Stomach smooth muscle (tissue), 2 donors: Measurements from ENCODE around the gene ZC3HAV1L.
"Not testable (repeated sequence)": the region's sequence is repeated elsewhere in the genome, so short reads cannot be mapped to it uniquely, and the experiment has no call there.

ENCODE experiments used
- H3K27ac ChIP-seq: one replicate; pipeline ENCODE4 v1.7.0; 2013; ENCODE audit warnings: mild to moderate bottlenecking, low read length, inconsistent platforms
- H3K27me3 ChIP-seq, 2 donors: one replicate each; pipeline ENCODE4 v1.7.0; 2013; ENCODE audit warnings: low read length in 2 of 2; ENCODE audit not compliant: insufficient read depth in 2 of 2, control insufficient read depth in 1 of 2
- H3K36me3 ChIP-seq, 2 donors: one replicate each; pipeline ENCODE4 v1.7.0; 2013; ENCODE audit warnings: low read length in 2 of 2; ENCODE audit not compliant: control insufficient read depth in 2 of 2, insufficient read depth in 2 of 2
- H3K4me1 ChIP-seq: one replicate; pipeline ENCODE4 v1.7.0; 2013; ENCODE audit warnings: low read length; ENCODE audit not compliant: control insufficient read depth, insufficient read depth
- H3K4me3 ChIP-seq, 2 donors: one replicate each; pipeline ENCODE4 v1.7.0; 2013; ENCODE audit warnings: low read length in 2 of 2
- H3K9ac ChIP-seq, 2 donors: one replicate each; pipeline ENCODE4 v1.7.0; 2013; ENCODE audit warnings: low read length in 2 of 2, mild to moderate bottlenecking in 1 of 2
- H3K9me3 ChIP-seq, 2 donors: one replicate each; pipeline ENCODE4 v1.7.0; 2013; ENCODE audit warnings: low read length in 2 of 2; ENCODE audit not compliant: control insufficient read depth in 2 of 2
- donor health status: healthy.
- donor health status: Pancreatic carcinoma.

The ZC3HAV1L gene, protein sequence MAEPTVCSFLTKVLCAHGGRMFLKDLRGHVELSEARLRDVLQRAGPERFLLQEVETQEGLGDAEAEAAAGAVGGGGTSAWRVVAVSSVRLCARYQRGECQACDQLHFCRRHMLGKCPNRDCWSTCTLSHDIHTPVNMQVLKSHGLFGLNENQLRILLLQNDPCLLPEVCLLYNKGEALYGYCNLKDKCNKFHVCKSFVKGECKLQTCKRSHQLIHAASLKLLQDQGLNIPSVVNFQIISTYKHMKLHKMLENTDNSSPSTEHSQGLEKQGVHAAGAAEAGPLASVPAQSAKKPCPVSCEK

DNA sequence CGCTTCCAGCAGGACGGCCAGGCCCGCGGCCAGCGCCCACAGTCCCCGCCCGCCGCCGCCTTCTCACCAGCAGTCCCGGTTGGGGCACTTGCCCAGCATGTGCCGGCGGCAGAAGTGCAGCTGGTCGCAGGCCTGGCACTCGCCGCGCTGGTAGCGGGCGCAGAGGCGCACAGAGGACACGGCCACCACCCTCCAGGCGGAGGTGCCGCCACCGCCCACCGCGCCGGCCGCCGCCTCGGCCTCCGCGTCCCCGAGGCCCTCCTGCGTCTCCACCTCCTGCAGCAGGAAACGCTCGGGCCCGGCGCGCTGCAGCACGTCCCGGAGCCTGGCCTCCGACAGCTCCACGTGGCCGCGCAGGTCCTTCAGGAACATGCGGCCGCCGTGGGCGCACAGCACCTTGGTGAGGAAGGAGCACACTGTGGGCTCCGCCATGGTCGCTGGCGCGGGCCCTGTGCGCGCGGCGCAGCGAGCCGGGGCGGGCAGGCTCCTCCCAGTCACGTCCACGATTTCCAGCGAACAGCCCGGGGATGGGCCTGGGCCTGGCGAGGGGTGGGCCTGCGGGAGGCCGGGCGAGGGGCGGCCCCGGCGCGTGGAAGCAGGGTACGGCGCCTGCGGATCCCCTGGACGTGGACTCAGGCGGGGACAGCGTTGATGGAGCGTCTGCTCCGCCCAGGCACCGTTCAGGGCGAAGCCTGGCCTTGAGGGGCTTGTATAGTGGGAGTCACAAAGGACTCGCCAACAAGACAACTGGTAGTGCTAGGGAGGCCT, at the start of gene ZC3HAV1L:
Gene ZC3HAV1L, minus strand, starts transcription at position 457 of the 768 bp plus-strand sequence. Its CDS starts 25 bp downstream, at position 432.
- Histone ChIP-seq H3K27me3 (no peaks in the 10 kb centered on the region), H3K4me3 (peak within 1 kb of the TSS; percentile 69 to 82), H3K9me3 (no peaks in the 10 kb centered on the region), H3K27ac (peak within 1 kb of the TSS; percentile 41), H3K9ac (peak within 1 kb of the TSS; percentile 62 to 67), H3K36me3 (peaks cover 2 to 8% of the 10 kb centered on the region in 2 donors), H3K4me1 (peaks cover 19% of the 10 kb centered on the region)

DNA sequence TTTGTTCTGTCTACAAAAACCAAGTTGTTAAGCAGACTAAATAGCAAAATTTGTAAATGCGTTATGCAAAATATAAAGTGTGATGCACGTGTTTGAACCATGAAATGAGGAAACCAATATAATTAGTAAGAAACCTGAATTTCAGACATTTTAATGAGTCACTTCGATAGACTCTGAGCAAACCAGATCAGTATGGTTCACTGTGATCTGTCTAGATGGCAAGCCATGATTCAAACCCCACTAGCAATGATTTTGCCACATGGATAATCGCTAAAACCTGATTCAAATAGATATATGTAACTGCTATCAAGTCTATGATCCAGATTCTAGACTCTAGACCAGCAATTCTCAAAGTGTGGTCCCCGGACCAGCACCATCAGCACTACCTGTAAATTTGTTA, 48.9 kb upstream of the ZC3HAV1L start:
- no peak overlapping the region for H3K27ac ChIP-seq
- no peaks in the 10 kb centered on the region for H3K9me3 ChIP-seq
- H3K36me3 ChIP-seq, result peaks cover 26 to 32% of the 10 kb centered on the region in 2 donors
- H3K27me3 ChIP-seq, result no peaks in the 10 kb centered on the region
- H3K4me1 ChIP-seq, result no peaks in the 10 kb centered on the region
- no peak overlapping the region for H3K9ac ChIP-seq
- H3K4me3 ChIP-seq, result no peak overlapping the region

DNA sequence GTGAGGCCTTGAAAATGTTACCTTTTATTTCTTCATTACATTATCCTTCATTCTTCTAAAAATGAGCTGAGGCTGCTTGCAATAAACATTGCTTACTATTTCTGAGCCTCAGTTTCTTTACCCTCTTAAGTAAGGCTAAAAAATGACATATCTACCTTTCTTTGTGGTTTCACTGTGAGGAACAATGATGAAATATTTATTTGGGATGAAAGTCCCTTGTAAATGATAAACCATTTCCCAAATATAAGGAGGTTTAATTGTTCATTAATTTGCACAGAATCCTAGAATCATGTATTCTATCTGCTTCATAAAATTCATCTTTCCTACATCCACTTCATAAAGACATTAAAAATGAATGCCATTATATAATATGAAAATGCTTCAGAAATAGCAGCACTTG, 45.7 kb upstream of the ZC3HAV1L start:
- Histone ChIP-seq H3K4me1 (no peaks in the 10 kb centered on the region), H3K9ac (no peak overlapping the region), H3K9me3 (no peaks in the 10 kb centered on the region), H3K27me3 (no peaks in the 10 kb centered on the region), H3K4me3 (no peak overlapping the region), H3K36me3 (peaks cover 33 to 37% of the 10 kb centered on the region in 2 donors), H3K27ac (no peak overlapping the region)

DNA sequence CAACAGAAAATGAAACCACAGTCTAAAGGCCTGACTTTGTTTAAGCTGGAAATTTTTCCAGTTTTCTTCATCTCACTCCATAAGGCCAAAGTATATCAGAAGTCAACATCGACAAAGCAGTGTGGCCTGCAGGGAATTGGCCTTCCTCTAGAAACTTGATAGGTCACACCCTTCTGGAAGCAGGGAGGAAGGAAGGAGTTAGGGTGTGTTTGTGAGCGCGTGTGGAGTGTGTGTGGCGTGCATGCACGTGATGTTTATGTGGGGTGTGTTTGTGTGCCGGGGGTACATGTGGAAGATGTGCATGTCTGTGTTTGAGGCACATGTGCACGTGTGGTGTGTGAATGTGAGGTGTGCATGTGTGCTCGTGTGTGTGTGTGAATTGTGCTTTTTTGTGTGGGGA, 45.1 kb upstream of the ZC3HAV1L start:
- no peaks in the 10 kb centered on the region for H3K4me1 ChIP-seq
- H3K9ac ChIP-seq, result no peak overlapping the region
- no peak overlapping the region for H3K4me3 ChIP-seq
- H3K36me3 ChIP-seq, result peaks cover 33 to 40% of the 10 kb centered on the region in 2 donors
- no peaks in the 10 kb centered on the region for H3K27me3 ChIP-seq
- H3K27ac ChIP-seq, result no peak overlapping the region
- H3K9me3 ChIP-seq, result no peaks in the 10 kb centered on the region

DNA sequence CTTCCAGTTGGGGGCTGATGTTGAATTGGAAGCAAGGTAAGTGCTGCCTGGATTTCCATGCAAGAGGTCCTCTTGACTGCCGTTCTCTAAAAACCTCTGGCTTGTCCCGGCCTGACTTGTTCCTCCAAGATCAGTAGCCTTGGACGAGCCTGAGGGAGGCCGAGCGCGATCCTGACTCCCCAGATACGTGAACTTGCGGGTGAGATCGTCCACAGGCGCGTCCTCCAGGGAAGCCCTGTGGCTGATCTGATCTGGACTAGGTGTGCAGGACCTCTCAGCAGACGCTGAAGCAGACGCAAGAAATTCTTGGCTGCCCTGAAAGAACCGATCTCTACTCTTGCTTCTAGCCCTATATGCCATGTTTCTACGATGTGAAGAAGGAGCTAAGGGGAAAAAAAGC, 44.0 kb upstream of the ZC3HAV1L start:
- Histone ChIP-seq H3K4me3 (no peak overlapping the region), H3K4me1 (peaks cover 3% of the 10 kb centered on the region), H3K36me3 (peaks cover 29 to 45% of the 10 kb centered on the region in 2 donors), H3K9me3 (no peaks in the 10 kb centered on the region), H3K27me3 (no peaks in the 10 kb centered on the region), H3K27ac (no peak overlapping the region), H3K9ac (no peak overlapping the region)

DNA sequence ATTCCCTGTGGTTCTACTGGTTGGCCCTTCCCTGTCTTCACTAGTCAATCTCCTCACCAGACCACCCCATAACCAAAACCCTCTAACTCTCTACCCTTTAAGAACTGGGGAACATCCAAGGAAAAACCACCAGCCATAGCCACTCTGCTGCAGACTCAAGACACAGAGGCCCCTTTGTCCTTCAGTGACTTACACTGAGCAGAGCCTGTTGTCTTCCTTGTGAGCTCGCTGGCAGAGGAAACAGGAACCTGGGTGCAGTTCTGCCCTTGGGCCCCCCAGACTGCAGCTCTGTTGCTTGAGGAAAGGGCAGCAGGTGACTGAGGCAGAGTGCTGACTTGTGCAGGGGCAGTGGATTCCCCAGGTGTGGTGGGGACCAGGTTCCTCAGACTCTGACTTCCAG, 43.1 kb upstream of the ZC3HAV1L start:
- Histone ChIP-seq H3K9me3 (no peaks in the 10 kb centered on the region), H3K27ac (no peak overlapping the region), H3K27me3 (no peaks in the 10 kb centered on the region), H3K36me3 (peaks cover 23 to 43% of the 10 kb centered on the region in 2 donors), H3K9ac (no peak overlapping the region), H3K4me3 (no peak overlapping the region), H3K4me1 (peaks cover 4% of the 10 kb centered on the region)

DNA sequence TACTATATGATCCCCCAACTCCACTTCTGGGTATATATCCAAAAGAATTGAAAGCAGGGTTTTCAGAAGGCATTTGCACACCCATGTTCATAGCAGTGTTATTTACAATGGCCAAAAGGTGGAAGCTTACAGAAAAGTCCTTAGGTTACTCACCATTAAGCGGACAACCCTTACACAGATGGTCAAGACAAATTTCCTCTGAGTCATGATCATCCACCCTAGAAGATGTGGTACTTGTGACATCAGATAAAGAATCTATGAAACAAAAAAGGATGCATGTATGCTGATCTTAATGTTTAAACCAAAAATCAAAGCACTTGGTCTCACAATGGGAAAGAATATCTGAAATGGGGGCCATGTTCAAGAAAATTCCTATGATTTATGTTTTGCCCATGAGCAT, 42.6 kb upstream of the ZC3HAV1L start:
- no peaks in the 10 kb centered on the region for H3K27me3 ChIP-seq
- no peaks in the 10 kb centered on the region for H3K9me3 ChIP-seq
- no peak overlapping the region for H3K27ac ChIP-seq
- no peak overlapping the region for H3K9ac ChIP-seq
- H3K36me3 ChIP-seq, result peaks cover 24 to 41% of the 10 kb centered on the region in 2 donors
- H3K4me1 ChIP-seq, result peaks cover 4% of the 10 kb centered on the region
- no peak overlapping the region for H3K4me3 ChIP-seq

DNA sequence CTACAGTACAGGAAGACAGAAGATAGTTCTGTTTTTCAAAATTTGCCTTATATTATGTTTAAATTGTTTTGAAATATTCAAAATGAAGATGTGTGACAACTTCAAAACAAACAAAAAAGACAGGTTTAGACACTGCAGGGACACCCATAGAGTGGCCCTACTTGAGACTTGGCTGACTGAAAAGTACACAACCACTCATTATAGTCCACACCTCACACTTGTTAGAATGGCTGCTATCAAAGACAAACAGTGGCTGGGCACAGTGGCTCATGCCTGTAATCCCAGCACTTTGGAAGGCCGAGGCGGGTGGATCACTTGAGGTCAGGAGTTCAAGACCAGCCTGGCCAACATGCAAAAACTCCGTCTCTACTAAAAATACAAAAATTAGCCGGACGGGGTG, 41.9 kb upstream of the ZC3HAV1L start:
- H3K27ac ChIP-seq, H3K9me3 ChIP-seq, H3K4me1 ChIP-seq, H3K9ac ChIP-seq, H3K4me3 ChIP-seq, H3K27me3 ChIP-seq: not testable (repeated sequence)
- peaks cover 26 to 39% of the 10 kb centered on the region in 2 donors for H3K36me3 ChIP-seq

DNA sequence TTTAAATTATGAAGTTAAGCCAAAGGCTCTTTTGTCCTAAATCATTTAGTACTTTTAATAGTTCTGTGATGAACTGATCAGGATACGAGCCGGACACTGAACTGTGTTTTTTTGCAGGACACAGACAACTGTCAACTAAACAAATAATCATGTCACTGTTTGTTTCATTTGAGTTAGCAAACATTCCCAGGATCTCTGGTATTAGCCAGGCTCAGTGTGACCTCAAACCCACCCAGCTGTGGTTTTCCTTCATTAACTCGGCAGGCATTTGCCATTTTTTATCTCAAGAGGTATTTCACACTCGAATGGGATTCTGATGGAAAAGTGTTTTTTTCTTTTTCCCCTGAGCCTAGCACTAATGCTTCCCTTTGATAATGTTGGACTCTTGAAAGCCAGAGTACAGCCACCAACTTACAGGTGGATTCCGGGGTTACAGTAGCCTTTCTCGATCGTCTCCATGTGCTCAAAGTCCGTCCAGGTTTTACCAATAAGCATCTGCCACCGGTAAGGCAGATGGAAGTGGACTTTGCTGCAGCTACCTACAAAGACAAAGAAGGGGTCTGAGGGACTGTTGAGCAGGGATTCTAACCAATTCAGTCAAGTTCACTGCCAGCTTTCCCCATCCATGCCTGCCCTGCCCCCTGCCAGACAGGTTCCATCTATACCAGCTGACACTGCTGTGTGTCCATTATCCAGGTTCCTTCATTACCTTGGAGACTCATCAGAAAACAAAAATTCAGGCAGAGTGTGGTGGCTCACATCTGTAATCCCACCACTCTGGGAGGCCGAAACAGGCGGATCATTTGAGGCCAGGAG, 40.2 kb upstream of the ZC3HAV1L start:
- no peaks in the 10 kb centered on the region for H3K27me3 ChIP-seq
- H3K9me3 ChIP-seq, result no peaks in the 10 kb centered on the region
- no peak overlapping the region for H3K27ac ChIP-seq
- H3K9ac ChIP-seq, result no peak overlapping the region
- peaks cover 36 to 43% of the 10 kb centered on the region in 2 donors for H3K36me3 ChIP-seq
- no peak overlapping the region for H3K4me3 ChIP-seq
- peaks cover 4% of the 10 kb centered on the region for H3K4me1 ChIP-seq

DNA sequence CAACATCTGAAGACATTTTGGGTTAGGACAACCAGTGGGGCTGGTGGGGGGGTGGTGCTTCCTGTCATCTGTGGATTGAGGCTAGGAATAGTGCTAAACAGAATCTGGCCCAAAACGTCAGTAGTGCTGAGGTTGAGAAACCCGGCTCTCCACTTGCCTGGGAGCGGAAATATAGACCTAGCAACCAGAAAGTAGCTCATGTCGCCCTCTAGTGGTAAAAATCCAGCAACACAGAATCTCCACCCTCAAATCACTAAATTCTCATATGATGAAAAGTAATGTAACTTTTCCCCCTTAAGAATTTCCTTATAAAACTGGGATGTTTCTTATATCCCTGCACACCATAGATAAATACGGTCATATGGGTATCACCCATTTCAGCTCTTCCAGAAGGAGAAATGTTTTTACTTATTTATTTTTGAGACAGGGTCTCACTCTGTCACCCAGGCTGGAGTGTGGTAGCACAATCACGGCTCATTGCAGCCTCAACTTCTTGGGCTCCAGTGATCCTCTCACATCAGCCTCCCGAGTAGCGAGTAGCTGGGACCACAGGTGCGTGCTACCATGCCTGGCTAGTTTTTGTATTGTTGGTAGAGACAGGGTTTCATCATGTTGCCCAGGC, 39.3 kb upstream of the ZC3HAV1L start:
- H3K36me3 ChIP-seq, result peaks cover 32 to 37% of the 10 kb centered on the region in 2 donors
- no peak overlapping the region for H3K9ac ChIP-seq
- H3K4me3 ChIP-seq, result no peak overlapping the region
- no peaks in the 10 kb centered on the region for H3K27me3 ChIP-seq
- no peaks in the 10 kb centered on the region for H3K9me3 ChIP-seq
- peaks cover 4% of the 10 kb centered on the region for H3K4me1 ChIP-seq
- no peak overlapping the region for H3K27ac ChIP-seq
